Epidermal melanocyte (primary cell): ENCODE data around the gene ZNF502.

ENCODE experiments used
- DNase-seq: peaks from one replicate; pipeline ENCODE4 v3.0.0; 2011; ENCODE audit warnings: low spot score; ENCODE audit not compliant: insufficient read length

The ZNF502 gene

GRCh38 chr3:44764248-44764647 is 51.8 kb downstream of the ZNF502 start:
- no peak for DNase-seq

- DNase-seq: no peak
Measured at GRCh38 chr3:44771424-44772098, 59.1 kb downstream of the ZNF502 start.

- no peak for DNase-seq
Measured at GRCh38 chr3:44772099-44772442, 59.6 kb downstream of the ZNF502 start.
